Neutrophil (primary cell): ENCODE results near the gene MAN2B2.

Experiments used
- H3K27ac ChIP-seq: fragments of 200-600 bp; sonication (generic); 2 replicates; pipeline ENCODE4 v1.5.1; 2016; ENCODE audit warnings: mild to moderate bottlenecking, moderate library complexity
- H3K27me3 ChIP-seq: fragments of 200-600 bp; sonication (generic); 2 replicates; pipeline ENCODE4 v1.6.0; 2016; ENCODE audit warnings: mild to moderate bottlenecking
- H3K36me3 ChIP-seq: fragments of 200-600 bp; sonication (generic); 2 replicates; pipeline ENCODE4 v1.5.1; 2017
- H3K4me1 ChIP-seq, 2 experiments: fragments of 200-600 bp in 1 of 2; sonication (generic) in 1 of 2; 1 replicate in 1 of 2; 2 replicates in 1 of 2; pipeline versions ENCODE4 v1.5.1 to v1.6.1; 2013 to 2016; ENCODE audit warnings: low read depth in 1 of 2, low read length in 1 of 2, mild to moderate bottlenecking in 1 of 2, moderate library complexity in 1 of 2; ENCODE audit not compliant: control insufficient read depth in 1 of 2, insufficient read depth in 1 of 2
- H3K4me3 ChIP-seq, 2 experiments: fragments of 200-600 bp in 1 of 2; sonication (generic) in 1 of 2; 1 replicate in 1 of 2; 2 replicates in 1 of 2; pipeline ENCODE4 v1.5.1; 2013 to 2016; ENCODE audit warnings: low read depth in 1 of 2, low read length in 1 of 2, mild to moderate bottlenecking in 1 of 2, moderate library complexity in 1 of 2
- H3K9me3 ChIP-seq: fragments of 200-600 bp; sonication (generic); 2 replicates; pipeline ENCODE4 v1.5.1; 2016
- TF ChIP-seq, protein P1 (sequence below): fragments of 200-600 bp; sonication (generic); IDR thresholded peaks from 2 replicates; pipeline ENCODE4 v1.5.1; 2016; ENCODE audit warnings: antibody characterized with exemption

MAN2B2 gene

DNA sequence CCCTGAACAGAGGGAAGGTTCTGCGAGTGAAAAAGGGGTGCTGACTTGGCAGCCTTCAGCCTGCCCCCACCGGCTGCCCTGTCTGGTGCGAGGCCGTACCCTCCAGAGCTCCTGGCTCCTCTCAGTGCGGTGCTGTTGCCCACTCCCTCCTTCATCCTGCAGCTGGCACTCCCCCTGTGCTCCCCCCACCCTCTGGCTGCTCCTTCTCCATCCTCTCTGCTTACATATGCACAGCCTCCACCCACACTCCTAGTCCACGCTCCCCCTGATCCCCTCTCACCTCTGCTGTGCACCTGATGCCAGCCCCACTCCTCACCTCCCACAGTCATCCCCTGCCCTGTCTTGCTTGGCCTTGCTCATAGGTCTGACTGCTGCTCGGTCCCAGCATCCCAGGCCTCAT lies 9.9 kb downstream of the MAN2B2 start:
- Histone ChIP-seq H3K4me1 (no peaks in the 10 kb centered on the region), H3K9me3 (no peaks in the 10 kb centered on the region), H3K4me3 (no peak overlapping the region), H3K27ac (no peak overlapping the region), H3K36me3 (peaks cover 88% of the 10 kb centered on the region), H3K27me3 (no peaks in the 10 kb centered on the region)
- TF ChIP-seq, protein P1, sequence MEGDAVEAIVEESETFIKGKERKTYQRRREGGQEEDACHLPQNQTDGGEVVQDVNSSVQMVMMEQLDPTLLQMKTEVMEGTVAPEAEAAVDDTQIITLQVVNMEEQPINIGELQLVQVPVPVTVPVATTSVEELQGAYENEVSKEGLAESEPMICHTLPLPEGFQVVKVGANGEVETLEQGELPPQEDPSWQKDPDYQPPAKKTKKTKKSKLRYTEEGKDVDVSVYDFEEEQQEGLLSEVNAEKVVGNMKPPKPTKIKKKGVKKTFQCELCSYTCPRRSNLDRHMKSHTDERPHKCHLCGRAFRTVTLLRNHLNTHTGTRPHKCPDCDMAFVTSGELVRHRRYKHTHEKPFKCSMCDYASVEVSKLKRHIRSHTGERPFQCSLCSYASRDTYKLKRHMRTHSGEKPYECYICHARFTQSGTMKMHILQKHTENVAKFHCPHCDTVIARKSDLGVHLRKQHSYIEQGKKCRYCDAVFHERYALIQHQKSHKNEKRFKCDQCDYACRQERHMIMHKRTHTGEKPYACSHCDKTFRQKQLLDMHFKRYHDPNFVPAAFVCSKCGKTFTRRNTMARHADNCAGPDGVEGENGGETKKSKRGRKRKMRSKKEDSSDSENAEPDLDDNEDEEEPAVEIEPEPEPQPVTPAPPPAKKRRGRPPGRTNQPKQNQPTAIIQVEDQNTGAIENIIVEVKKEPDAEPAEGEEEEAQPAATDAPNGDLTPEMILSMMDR = no peak

DNA sequence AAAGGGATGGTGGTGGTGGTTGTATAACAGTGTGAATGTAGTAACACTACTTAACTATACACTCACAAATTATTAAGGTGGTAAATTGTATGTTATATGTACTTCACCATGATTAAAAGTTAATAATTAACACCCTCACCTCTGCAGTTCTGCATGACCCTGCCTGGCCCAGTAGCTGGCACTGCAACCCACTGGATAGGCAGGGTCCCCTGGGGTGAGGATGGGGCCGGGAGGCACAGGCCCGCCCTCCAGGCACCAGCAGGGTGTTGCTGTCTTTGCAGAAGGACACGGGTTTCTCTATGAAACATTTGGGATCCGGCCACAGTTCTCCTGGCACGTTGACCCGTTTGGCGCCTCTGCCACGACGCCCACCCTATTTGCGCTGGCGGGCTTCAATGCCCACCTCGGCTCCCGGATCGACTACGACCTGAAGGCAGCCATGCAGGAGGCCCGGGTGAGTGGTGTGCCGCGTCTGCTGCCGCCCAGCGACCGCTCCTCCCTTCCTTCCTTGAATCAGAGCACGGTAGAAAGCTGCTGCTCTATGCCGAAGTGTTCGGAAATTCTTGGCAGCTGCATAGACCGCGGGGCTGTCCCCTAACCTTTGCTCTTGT lies 11.8 kb downstream of the MAN2B2 start:
- Histone ChIP-seq H3K27me3 (no peaks in the 10 kb centered on the region), H3K9me3 (no peaks in the 10 kb centered on the region), H3K27ac (no peak overlapping the region), H3K36me3 (peaks cover 88% of the 10 kb centered on the region), H3K4me1 (no peaks in the 10 kb centered on the region), H3K4me3 (no peak overlapping the region)
- TF ChIP-seq, protein P1 = no peak

DNA sequence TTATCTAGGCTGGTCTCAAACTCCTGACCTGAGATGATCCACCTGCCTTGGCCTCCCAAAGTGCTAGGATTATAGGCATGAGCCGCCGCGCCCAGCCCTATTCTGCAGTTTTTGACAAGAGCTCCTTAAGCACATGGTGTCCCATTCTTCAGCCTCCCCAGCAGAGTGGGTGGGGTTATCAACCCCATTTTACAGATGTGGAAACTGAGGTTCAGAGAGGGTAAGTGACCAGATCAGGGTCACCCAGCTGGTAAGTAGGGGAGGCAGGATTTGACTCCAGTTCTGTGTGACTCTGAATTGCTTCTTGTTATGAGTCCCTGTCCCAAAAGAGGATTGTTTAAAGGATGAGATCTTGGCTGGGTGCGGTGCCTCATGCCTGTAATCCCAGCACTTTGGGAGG lies 14.5 kb downstream of the MAN2B2 start:
- H3K4me3 ChIP-seq = no peak overlapping the region
- H3K27me3 ChIP-seq = no peaks in the 10 kb centered on the region
- peaks cover 95% of the 10 kb centered on the region for H3K36me3 ChIP-seq
- no peak overlapping the region for H3K27ac ChIP-seq
- no peaks in the 10 kb centered on the region for H3K9me3 ChIP-seq
- TF ChIP-seq, protein P1 = no peak
- H3K4me1 ChIP-seq = no peaks in the 10 kb centered on the region

DNA sequence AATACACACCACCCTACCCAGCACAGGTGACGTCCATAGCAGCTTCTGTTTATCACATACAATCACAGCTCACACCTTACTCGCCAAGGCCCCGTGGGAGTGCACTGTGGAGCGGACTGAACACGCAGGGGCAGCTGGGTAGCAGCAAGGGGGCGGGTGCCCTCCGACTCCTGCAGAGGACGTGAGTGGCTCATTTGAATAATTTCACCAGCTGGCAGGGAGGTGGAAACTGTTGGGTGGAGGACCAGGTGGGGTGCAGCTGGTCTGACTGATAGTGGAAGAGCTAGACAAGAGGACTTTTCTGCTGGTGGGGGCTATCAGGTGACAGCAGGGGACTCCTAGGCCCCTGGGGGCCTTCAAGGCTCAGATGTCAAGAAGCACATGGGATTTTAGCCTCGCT lies 16.3 kb downstream of the MAN2B2 start:
- TF ChIP-seq, protein P1 = no peak
- no peak overlapping the region for H3K27ac ChIP-seq
- H3K4me1 ChIP-seq = no peaks in the 10 kb centered on the region
- H3K36me3 ChIP-seq = peaks cover 98% of the 10 kb centered on the region
- no peak overlapping the region for H3K4me3 ChIP-seq
- H3K27me3 ChIP-seq = no peaks in the 10 kb centered on the region
- H3K9me3 ChIP-seq = no peaks in the 10 kb centered on the region

DNA sequence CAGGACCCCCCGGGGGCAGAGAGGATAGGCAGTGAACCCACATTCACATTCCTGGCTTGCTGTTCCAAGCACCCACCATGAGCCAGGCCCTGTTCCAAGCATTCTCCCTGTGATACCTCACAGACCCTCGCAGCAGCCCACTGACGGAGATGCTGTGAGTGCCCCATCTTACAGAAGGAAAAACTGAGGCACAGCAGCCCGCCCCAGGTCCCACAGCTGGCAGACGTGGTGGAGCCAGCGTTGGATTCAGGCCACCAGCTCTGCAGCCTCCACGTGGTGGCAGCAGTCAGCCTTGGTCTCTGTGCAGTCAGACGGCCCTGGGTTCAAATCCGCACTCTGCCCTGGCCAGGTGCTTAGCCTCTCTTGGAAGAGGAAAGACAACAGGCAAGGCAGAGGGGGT lies 16.8 kb downstream of the MAN2B2 start:
- TF ChIP-seq, protein P1 = no peak
- Histone ChIP-seq H3K4me3 (no peak overlapping the region), H3K27me3 (no peaks in the 10 kb centered on the region), H3K36me3 (peaks cover 98% of the 10 kb centered on the region), H3K27ac (no peak overlapping the region), H3K9me3 (no peaks in the 10 kb centered on the region), H3K4me1 (no peaks in the 10 kb centered on the region)
